CD14-positive monocyte (primary cell): ENCODE results near the gene DEPDC5. TPM values are rescaled to one million over a fixed set of nuclear protein-coding genes. Genes with fewer than 3 reads are reported as not detected.

Experiments used
- DNase-seq, 3 donors: peaks; one replicate each; pipeline ENCODE4 v3.0.0-alpha.2; 2011 to 2022
- H2AFZ ChIP-seq: 2 replicates; pipeline ENCODE4 v1.6.0; 2012; ENCODE audit warnings: mild to moderate bottlenecking, low read depth, low read length, inconsistent platforms; ENCODE audit not compliant: insufficient read depth, poor library complexity, severe bottlenecking
- H3K27ac ChIP-seq, 2 donors: 1 replicate in 1 of 2; 2 replicates in 1 of 2; pipeline ENCODE4 v1.5.1; 2012 to 2013; ENCODE audit warnings: low read length in 2 of 2, control low read depth in 1 of 2, inconsistent platforms in 1 of 2, low read depth in 1 of 2, mild to moderate bottlenecking in 1 of 2
- H3K27me3 ChIP-seq, 2 donors: one replicate each; pipeline versions ENCODE4 v1.6.0 to v1.6.1; 2011 to 2013; ENCODE audit warnings: low read length in 2 of 2; ENCODE audit not compliant: control insufficient read depth in 2 of 2, insufficient read depth in 2 of 2
- H3K36me3 ChIP-seq, 2 donors: replicated peaks in 1 of 2; 1 replicate in 1 of 2; 2 replicates in 1 of 2; pipeline versions ENCODE4 v1.5.1 to v1.6.1; 2012 to 2013; ENCODE audit warnings: low read length in 2 of 2, control low read depth in 1 of 2, inconsistent platforms in 1 of 2, mild to moderate bottlenecking in 1 of 2; ENCODE audit not compliant: insufficient read depth in 2 of 2, control insufficient read depth in 1 of 2
- H3K4me1 ChIP-seq, 2 donors: 1 replicate in 1 of 2; 2 replicates in 1 of 2; pipeline versions ENCODE4 v1.5.1 to v1.6.1; 2012 to 2013; ENCODE audit warnings: low read length in 2 of 2, control low read depth in 1 of 2, inconsistent platforms in 1 of 2, mild to moderate bottlenecking in 1 of 2, moderate library complexity in 1 of 2; ENCODE audit not compliant: insufficient read depth in 2 of 2, control insufficient read depth in 1 of 2
- H3K4me2 ChIP-seq: replicated peaks from 2 replicates; pipeline ENCODE3; 2012; ENCODE audit warnings: low read length, moderate library complexity, mild to moderate bottlenecking; ENCODE audit not compliant: poor library complexity, severe bottlenecking; ENCODE audit errors: extremely low read depth
- H3K4me3 ChIP-seq, 3 experiments: fragments of 200-600 bp in 1 of 3; sonication (generic) in 1 of 3; replicated peaks in 1 of 3; 1 replicate in 2 of 3; 2 replicates in 1 of 3; pipeline ENCODE4 v1.5.1; 2011 to 2013; ENCODE audit warnings: low read length in 3 of 3, mild to moderate bottlenecking in 3 of 3, control low read depth in 2 of 3, low read depth in 2 of 3, inconsistent platforms in 1 of 3, moderate library complexity in 1 of 3
- H3K79me2 ChIP-seq: 2 replicates; pipeline ENCODE4 v1.6.0; 2012; ENCODE audit warnings: mild to moderate bottlenecking, control low read depth, inconsistent platforms, low read length, moderate library complexity; ENCODE audit not compliant: insufficient read depth
- H3K9ac ChIP-seq: 2 replicates; pipeline ENCODE4 v1.6.0; 2017; ENCODE audit warnings: low read length, mild to moderate bottlenecking; ENCODE audit not compliant: insufficient read depth, poor library complexity, severe bottlenecking
- H3K9me3 ChIP-seq, 2 donors: replicated peaks in 1 of 2; 1 replicate in 1 of 2; 2 replicates in 1 of 2; pipeline versions ENCODE4 v1.5.1 to v1.6.1; 2012 to 2013; ENCODE audit warnings: low read length in 2 of 2, control low read depth in 1 of 2; ENCODE audit not compliant: control insufficient read depth in 1 of 2, insufficient read depth in 1 of 2
- H4K20me1 ChIP-seq: 2 replicates; pipeline ENCODE4 v1.6.0; 2012; ENCODE audit warnings: mild to moderate bottlenecking, low read length, control low read depth, moderate library complexity; ENCODE audit not compliant: insufficient read depth
- H3K27ac Mint-ChIP-seq, 7 donors: one replicate each; pipeline ENCODE4 v1.8.0; 2020; ENCODE audit warnings: mild to moderate bottlenecking in 7 of 7, mixed read lengths in 7 of 7, moderate library complexity in 6 of 7, inconsistent platforms in 2 of 7
- H3K27me3 Mint-ChIP-seq, 3 donors: one replicate each; pipeline ENCODE4 v1.8.0; 2021 to 2022; ENCODE audit warnings: low read depth in 3 of 3, mild to moderate bottlenecking in 3 of 3, mixed read lengths in 3 of 3, moderate library complexity in 3 of 3, inconsistent platforms in 1 of 3
- H3K36me3 Mint-ChIP-seq, 2 donors: one replicate each; pipeline ENCODE4 v1.8.0; 2020; ENCODE audit warnings: mixed read lengths in 2 of 2, inconsistent platforms in 1 of 2, mild to moderate bottlenecking in 1 of 2
- H3K4me1 Mint-ChIP-seq: one replicate; pipeline ENCODE4 v1.8.0; 2020; ENCODE audit warnings: mild to moderate bottlenecking, mixed read lengths
- H3K4me3 Mint-ChIP-seq, 2 donors: one replicate each; pipeline ENCODE4 v1.8.0; 2020; ENCODE audit warnings: mild to moderate bottlenecking in 2 of 2, mixed read lengths in 2 of 2, moderate library complexity in 1 of 2
- H3K9me3 Mint-ChIP-seq, 7 donors: one replicate each; pipeline ENCODE4 v1.8.0; 2020 to 2022; ENCODE audit warnings: mixed read lengths in 7 of 7, mild to moderate bottlenecking in 6 of 7, moderate library complexity in 6 of 7, inconsistent platforms in 2 of 7
- CTCF ChIP-seq: fragments of 200-600 bp; IDR thresholded peaks from one replicate; pipeline ENCODE4 v1.8.0; 2022; ENCODE audit warnings: antibody characterized with exemption, mild to moderate bottlenecking
- WGBS: methylation state at CpG from one replicate; pipeline ENCODE4 v1.1.5; 2013; ENCODE audit warnings: missing lambda C conversion rate; ENCODE audit not compliant: insufficient coverage; 5-methylcytosine and 5-hydroxymethylcytosine counted together
- intact Hi-C, 2 donors: fragments of 100-400 bp; cut with micrococcal nuclease; formaldehyde crosslinking; loops; one replicate each; pipeline versions ENCODE4 v1.15.0 to v1.15.1; 2023
- polyA plus RNA-seq, 3 donors: library from polyadenylated mRNA; depleted of rRNA in 1 of 3; unstranded in 2 of 3; stranded (reverse) in 1 of 3; fragments of 300-500 nt in 2 of 3; fragments of >200 nt in 1 of 3; fragmentation: Illumina TruSeq in 2 of 3; gene quantifications; 1 replicate in 2 of 3; 2 replicates in 1 of 3; pipeline ENCODE4 v1.2.3, GENCODE V29; 2012 to 2021

The DEPDC5 gene
- polyA plus RNA-seq, 3 donors, result 2.2 to 19.5 (median 4.1) TPM

GRCh38 chr22:31829505-31829904, 75.7 kb downstream of the DEPDC5 start:
- intact Hi-C loops, result no loop called here
- WGBS, result no CpG with 5 or more reads among the region's 1 CpG

GRCh38 chr22:31830721-31831070, 76.9 kb downstream of the DEPDC5 start:
- Histone ChIP-seq H3K79me2 (no peaks in the 10 kb centered on the region), H3K9ac (no peak overlapping the region), H2AFZ (no peak overlapping the region), H4K20me1 (no peaks in the 10 kb centered on the region), H3K27ac (no peak overlapping the region), H3K9me3 (no peaks in the 10 kb centered on the region), H3K4me3 (no peak overlapping the region), H3K36me3 (peaks cover 81 to 100% of the 10 kb centered on the region in 2 donors), H3K27me3 (no peaks in the 10 kb centered on the region), H3K4me2 (no peak overlapping the region), H3K4me1 (no peaks in the 10 kb centered on the region)
- intact Hi-C loops, result no loop called here
- DNase-seq, result no peak
- Mint-ChIP-seq H3K36me3 (peaks cover 78 to 100% of the 10 kb centered on the region in 2 donors), H3K9me3 (peaks cover 0 to 2% (median 0%) of the 10 kb centered on the region in 7 donors), H3K27me3 (peaks cover 0 to 2% (median 0%) of the 10 kb centered on the region in 3 donors), H3K4me3 (no peak overlapping the region), H3K4me1 (no peaks in the 10 kb centered on the region), H3K27ac (no peak overlapping the region)
- TF ChIP-seq CTCF, result no peak
- WGBS, result no CpG with 5 or more reads among the region's 1 CpG

More at GRCh38 chr22:31829505-31829904, 75.7 kb downstream of the DEPDC5 start:
- Mint-ChIP-seq H3K27me3 (peaks cover 0 to 2% (median 0%) of the 10 kb centered on the region in 3 donors), H3K27ac (peak overlapping the region in 4 of 7 donors; percentile 26 to 74 (median 32)), H3K4me1 (no peaks in the 10 kb centered on the region), H3K36me3 (peaks cover 76 to 99% of the 10 kb centered on the region in 2 donors), H3K4me3 (no peak overlapping the region), H3K9me3 (no peaks in the 10 kb centered on the region)
- Histone ChIP-seq H2AFZ (no peak overlapping the region), H4K20me1 (no peaks in the 10 kb centered on the region), H3K4me1 (no peaks in the 10 kb centered on the region), H3K36me3 (peaks cover 77 to 99% of the 10 kb centered on the region in 2 donors), H3K9ac (no peak overlapping the region), H3K4me2 (no peak overlapping the region), H3K27me3 (no peaks in the 10 kb centered on the region), H3K9me3 (no peaks in the 10 kb centered on the region), H3K79me2 (no peaks in the 10 kb centered on the region), H3K27ac (peak overlapping the region in 1 of 2 donors; percentile 0), H3K4me3 (no peak overlapping the region)
- peak in 1 of 3 donors; percentile 28 for DNase-seq
- no peak for TF ChIP-seq CTCF
